Jurkat, Clone E6-1 (cell line): ENCODE data around the gene RFNG.

Experiments used
- DNase-seq: peaks from one replicate; pipeline ENCODE4 v3.0.0-alpha.2; 2011; ENCODE audit warnings: low read depth, low spot score
- H3K4me3 ChIP-seq: 2 replicates; pipeline ENCODE4 v1.5.1; 2011; ENCODE audit warnings: mild to moderate bottlenecking, low read length, control low read depth, moderate library complexity

Gene RFNG

DNA sequence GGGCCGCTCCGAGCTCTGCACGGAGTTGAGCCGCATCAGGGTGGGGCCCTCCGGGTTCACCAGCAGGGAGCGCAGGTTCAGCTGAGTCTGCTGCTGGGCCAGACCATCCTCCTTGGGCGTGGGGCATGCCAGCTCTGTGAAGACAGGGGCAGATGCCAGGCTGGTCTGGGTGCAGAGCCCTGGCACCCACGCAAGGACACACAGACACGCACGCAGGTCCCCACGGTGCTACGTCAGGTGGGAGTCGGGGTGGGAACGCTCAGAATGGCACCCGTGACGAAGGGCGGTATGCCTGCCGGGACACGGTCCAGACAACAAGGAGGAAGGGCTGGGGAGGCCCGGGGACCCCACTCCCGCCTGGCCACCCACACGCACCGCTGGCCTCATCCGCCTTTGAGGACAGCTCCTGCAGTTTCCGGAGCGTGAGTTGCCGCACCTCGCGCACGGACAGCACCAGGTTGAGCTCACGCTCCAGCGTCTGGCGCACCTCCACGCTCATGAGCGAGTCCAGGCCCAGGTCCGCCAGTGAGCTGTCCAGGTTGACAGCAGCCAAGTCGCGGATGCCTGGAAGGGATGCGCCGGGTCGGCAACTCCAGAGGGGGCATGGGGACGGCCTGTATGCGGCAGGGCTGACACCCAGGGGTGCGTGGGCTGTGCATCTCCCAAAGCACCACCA is 29.3 kb upstream of the RFNG start:
- H3K4me3 ChIP-seq: no peak overlapping the region
- DNase-seq: no peak

- DNase-seq: no peak
Measured at GRCh38 chr17:82080048-82080788, 28.6 kb upstream of the RFNG start.

GRCh38 chr17:82079001-82079677 is 27.5 kb upstream of the RFNG start:
- no peak overlapping the region for H3K4me3 ChIP-seq
- no peak for DNase-seq

More at GRCh38 chr17:82080048-82080788, 28.6 kb upstream of the RFNG start:
- H3K4me3 ChIP-seq: no peak overlapping the region

GRCh38 chr17:82078433-82078832 is 26.8 kb upstream of the RFNG start:
- DNase-seq: no peak
- no peak overlapping the region for H3K4me3 ChIP-seq

DNA sequence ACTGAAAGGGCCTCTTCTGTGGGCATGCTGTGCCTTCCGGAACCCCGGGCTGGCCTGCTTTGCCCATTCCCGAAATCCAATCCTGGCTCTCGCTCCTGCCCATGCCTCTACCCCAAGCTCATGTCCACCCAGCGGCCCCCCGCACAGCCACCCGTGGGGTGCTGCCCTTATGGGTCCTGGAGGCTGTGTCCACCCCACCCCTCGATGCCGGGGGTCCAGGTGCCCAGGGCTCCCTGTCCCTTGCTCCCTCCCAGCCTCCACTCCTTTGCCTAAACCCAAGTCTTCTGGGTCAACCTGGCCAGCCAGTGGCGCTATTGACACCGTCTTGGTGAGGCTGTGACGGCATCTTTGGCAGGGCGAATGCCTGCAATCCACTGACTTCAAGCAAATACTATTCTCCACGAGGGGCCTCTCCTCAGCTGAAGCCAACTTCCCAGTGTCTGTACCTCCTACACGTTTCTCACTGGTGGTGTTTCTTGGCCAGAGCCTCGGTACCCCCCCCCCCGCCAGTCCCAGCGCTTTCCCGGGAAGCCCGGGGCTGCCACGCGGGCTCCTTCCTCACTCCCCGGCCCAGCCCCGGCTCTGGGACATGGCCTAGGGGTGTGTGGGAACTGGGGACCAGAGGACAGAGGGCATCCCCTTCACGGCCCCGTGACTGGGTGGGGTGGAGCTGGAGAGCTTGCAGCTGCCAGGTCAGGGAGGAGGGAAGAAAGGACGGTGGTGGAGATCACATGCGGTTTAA is 26.2 kb upstream of the RFNG start:
- DNase-seq: no peak
- H3K4me3 ChIP-seq: no peak overlapping the region

DNA sequence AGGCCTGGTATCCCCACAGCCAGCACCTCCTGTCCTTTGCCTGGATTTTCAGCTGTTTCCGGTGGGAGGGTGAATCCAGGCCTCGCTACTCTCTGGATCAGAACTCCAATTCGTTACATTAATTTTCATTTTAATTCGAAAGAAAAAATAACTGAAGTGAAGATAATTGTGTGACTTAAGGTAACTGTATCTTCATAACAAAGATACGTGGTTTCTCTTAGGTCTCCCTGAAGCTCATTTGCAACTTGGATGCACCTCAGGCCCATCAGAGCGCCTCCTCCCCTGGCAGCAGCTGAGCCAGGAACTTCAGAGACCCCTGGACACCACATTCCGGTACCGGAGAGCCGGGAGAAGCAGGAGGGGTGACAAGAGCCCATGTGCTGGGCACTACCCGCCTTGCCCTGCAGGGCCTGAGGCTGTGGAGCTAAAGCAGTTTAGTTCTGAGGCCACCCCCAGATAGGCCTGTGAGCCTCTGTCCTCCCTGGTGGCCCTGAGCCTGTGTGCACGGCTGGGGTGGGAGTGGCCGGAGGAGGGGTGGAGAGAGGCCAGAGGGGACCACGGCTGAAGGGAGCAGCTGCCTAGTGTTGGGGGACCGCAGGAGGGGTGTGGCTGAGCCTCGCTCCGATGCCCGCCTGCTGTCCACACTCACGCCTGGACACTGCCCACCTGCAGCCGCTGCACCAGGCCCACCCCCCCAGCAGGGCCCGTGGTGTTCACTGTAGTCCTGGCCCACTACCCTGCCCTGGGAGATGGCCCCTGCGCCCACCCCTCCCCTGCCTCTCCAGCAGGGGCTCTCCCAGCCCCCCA is 25.4 kb upstream of the RFNG start:
- H3K4me3 ChIP-seq: no peak overlapping the region
- DNase-seq: no peak

- H3K4me3 ChIP-seq: no peak overlapping the region
- no peak for DNase-seq
Measured at GRCh38 chr17:82076018-82076784, 24.6 kb upstream of the RFNG start.

DNA sequence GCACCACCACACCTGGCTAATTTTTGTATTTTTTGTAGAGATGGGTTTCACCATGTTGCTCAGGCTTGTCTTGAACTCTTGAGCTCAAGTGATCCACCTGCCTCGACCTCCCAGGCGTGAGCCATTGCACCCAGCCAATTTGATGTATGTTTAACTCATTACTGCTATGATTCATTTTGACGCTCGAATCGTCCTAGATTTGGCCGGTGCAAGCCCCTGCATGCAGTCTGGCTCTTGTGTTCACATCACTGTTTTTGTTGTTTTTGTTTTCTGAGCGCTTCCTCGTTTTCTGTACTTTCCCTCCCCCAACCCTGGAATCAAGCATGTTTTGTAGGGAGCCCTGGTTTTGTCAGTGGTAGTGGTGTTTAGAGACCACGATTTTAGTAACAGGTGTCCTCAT is 21.8 kb upstream of the RFNG start:
- DNase-seq: no peak
- H3K4me3 ChIP-seq: no peak overlapping the region

GRCh38 chr17:82072827-82073226 is 21.2 kb upstream of the RFNG start:
- no peak overlapping the region for H3K4me3 ChIP-seq

GRCh38 chr17:82070611-82071010 is 19.0 kb upstream of the RFNG start:
- DNase-seq: no peak
- no peak overlapping the region for H3K4me3 ChIP-seq

More at GRCh38 chr17:82072827-82073226, 21.2 kb upstream of the RFNG start:
- no peak for DNase-seq

GRCh38 chr17:82065638-82066303 is 14.2 kb upstream of the RFNG start, which contains the start of gene DUS1L:
Gene DUS1L (minus strand): TSS chr17:82065804. CDS start chr17:82065059, 745 bp downstream.
- peak; percentile 41 for DNase-seq
- H3K4me3 ChIP-seq: peak within 1 kb of the TSS; percentile 84

- DNase-seq: no peak
- H3K4me3 ChIP-seq: peak overlapping the region; percentile 84
Measured at GRCh38 chr17:82065193-82065637, 13.6 kb upstream of the RFNG start.

GRCh38 chr17:82064433-82065192 is 13.0 kb upstream of the RFNG start:
- no peak for DNase-seq
- peak overlapping the region; percentile 84 for H3K4me3 ChIP-seq

DNA sequence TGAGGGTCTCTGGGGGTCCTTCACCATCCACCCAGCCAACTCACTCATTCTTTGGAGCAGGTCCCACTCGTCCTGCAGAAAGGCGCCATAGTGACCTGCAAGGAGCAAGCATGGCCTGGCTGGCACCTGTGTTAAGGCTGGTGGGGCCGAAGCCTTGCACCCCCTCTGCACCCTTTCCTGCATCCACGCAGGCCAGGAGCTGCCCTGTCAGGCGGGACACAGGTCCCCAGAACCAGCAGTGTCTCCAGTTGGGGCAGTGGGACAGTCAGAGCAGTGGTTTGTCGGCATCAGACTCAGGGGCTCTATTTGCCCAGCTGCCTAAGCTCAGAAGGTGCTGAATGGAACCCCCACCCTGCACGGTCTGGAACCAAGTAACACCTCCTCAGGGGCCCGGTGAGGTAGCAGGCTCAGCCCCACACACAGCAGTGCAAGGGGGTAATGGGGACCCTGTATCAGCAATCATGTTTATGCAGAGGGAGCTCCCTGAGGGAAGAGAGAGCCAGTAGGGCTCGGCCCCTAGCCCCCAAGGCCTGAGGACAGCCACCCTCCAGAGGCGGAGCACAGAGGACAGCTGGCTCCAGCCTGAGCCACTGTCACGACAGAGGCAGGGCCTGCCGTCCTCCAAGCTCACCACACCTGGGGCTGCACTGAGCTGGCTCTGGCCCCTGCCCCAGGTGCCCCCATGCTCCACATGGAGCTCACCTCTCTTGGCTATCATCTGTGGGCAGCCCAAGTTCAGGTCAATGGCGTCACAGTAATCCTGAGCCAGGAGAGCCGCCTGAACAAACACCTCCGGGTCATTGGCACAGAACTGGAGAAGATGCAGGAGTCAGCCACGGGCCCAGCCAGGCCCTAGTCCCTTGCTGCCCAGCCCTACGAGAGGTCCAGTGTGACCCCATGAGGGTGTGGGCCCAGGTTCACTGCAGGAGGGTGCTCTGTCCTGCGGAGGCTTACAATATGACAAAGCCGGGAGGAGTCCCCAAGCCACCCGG is 12.1 kb upstream of the RFNG start:
- peak overlapping the region; percentile 84 for H3K4me3 ChIP-seq
- DNase-seq: no peak

GRCh38 chr17:82062984-82063368 is 11.4 kb upstream of the RFNG start:
- H3K4me3 ChIP-seq: no peak overlapping the region
- DNase-seq: no peak
